ENCODE measurements around the gene C3. TPM values are rescaled to one million over a fixed set of nuclear protein-coding genes. Genes with fewer than 3 reads are reported as not detected.

The C3 gene
- total and polyA plus RNA-seq, 10 donors = 5.8 to 182 (median 27.5) TPM

DNA sequence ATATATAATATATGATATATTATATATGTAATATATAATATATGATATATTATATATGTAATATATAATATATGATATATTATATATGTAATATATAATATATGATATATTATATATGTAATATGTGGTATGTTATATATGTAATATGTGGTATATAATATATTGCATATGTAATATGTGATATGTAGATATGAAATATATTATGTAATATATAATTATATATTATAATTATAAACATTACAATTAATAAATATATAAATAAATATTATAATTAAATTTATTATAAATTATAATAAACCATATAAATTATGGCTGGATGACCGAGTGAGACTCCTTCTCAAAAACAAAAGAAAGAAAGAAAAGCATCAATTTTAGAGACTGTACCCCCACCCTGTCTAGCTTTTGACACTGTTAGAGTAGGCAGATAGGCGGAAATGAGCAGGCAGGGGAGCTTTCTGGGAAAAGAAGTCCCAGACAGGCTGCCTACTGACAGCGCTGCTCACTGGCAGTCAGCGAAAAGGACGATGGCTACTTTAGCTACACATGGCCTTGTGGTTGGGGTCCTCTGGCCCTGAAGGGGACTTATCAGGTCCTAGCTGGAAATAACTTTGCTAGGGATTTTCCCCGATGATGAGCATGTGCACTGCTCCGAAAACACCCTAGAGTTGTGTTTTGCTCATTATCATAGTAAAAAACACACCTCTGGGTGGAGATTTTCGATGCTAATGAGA is 19.7 kb downstream of the C3 start:
- no peak for DNase-seq
- WGBS, 5 donors = 84 to 94% (median 89%) methylated on average over 8 of the region's 8 CpGs
- H3K4me1 ChIP-seq = no peaks in the 10 kb centered on the region
- TF ChIP-seq POLR2A (IDR thresholded peaks at IDR 0.05) (no peak), POLR2AphosphoS5 (IDR thresholded peaks at IDR 0.05) (no peak)
- TF ChIP-seq, protein P1, sequence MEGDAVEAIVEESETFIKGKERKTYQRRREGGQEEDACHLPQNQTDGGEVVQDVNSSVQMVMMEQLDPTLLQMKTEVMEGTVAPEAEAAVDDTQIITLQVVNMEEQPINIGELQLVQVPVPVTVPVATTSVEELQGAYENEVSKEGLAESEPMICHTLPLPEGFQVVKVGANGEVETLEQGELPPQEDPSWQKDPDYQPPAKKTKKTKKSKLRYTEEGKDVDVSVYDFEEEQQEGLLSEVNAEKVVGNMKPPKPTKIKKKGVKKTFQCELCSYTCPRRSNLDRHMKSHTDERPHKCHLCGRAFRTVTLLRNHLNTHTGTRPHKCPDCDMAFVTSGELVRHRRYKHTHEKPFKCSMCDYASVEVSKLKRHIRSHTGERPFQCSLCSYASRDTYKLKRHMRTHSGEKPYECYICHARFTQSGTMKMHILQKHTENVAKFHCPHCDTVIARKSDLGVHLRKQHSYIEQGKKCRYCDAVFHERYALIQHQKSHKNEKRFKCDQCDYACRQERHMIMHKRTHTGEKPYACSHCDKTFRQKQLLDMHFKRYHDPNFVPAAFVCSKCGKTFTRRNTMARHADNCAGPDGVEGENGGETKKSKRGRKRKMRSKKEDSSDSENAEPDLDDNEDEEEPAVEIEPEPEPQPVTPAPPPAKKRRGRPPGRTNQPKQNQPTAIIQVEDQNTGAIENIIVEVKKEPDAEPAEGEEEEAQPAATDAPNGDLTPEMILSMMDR (IDR thresholded peaks at IDR 0.05 in 8 of 11, conservative IDR thresholded peaks at IDR 0.05 in 3 of 11) = no peak
- intact Hi-C loops (cut with DNase I; ENCODE audit: low total_unique reads) = no loop called here
- peaks cover 0 to 3% (median 0%) of the 10 kb centered on the region in 7 donors for H3K27me3 ChIP-seq (replicated peaks in 1 of 7)
- no peaks in the 10 kb centered on the region for H3K9me3 ChIP-seq
- no peaks in the 10 kb centered on the region for H3K36me3 ChIP-seq
- H3K4me3 ChIP-seq = no peak overlapping the region
- no peak overlapping the region for H3K27ac ChIP-seq

DNA sequence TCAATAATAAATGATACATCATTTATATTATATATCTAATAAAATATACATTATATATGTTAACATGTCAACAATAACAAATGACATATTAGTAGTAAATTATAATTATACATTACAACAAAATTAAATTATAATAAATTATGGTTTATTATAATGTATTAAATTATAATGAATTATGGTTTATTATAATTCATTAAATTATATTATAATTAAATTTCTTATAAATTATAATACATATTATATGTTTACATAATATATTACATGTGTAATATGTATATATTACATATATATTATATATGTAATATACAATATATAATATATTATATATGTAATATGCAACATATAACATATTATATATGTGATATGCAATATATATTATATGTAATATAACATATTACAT is 20.5 kb downstream of the C3 start:
- Histone ChIP-seq H3K36me3 (no peaks in the 10 kb centered on the region), H3K27me3 (replicated peaks in 1 of 7) (peaks cover 0 to 3% (median 0%) of the 10 kb centered on the region in 7 donors), H3K4me1 (no peaks in the 10 kb centered on the region), H3K9me3 (no peaks in the 10 kb centered on the region), H3K4me3 (no peak overlapping the region), H3K27ac (no peak overlapping the region)
- intact Hi-C loops (cut with DNase I; ENCODE audit: low total_unique reads) = no loop called here
- no peak for TF ChIP-seq POLR2A (IDR thresholded peaks at IDR 0.05)
- no peak for TF ChIP-seq POLR2AphosphoS5 (IDR thresholded peaks at IDR 0.05)
- TF ChIP-seq, protein P1 (IDR thresholded peaks at IDR 0.05 in 8 of 11, conservative IDR thresholded peaks at IDR 0.05 in 3 of 11) = no peak
- no peak for DNase-seq

DNA sequence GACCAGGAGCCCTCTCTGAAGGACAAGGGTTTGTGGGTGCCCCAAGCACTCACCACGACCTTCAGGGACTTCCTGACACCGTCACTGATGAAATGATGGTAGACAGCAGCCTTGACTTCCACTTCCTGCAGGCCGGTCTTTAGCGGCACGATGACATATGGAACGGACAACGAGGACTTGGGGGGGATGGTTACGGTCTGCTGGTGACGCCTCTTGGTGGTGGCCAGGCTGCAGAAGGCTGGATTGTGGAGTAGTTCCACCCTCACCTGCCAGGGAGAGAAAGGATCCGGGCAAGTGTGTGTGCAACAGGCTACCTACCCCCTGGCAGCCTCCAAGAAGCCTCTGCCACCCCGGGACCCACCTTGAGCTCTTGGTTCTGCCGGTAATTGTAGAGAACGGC is 23.2 kb downstream of the C3 start:
- intact Hi-C loops (cut with DNase I; ENCODE audit: low total_unique reads) = no loop called here
- Histone ChIP-seq H3K4me3 (no peak overlapping the region), H3K27me3 (replicated peaks in 1 of 7) (peaks cover 0 to 9% (median 0%) of the 10 kb centered on the region in 7 donors), H3K4me1 (no peaks in the 10 kb centered on the region), H3K36me3 (no peaks in the 10 kb centered on the region), H3K27ac (no peak overlapping the region), H3K9me3 (no peaks in the 10 kb centered on the region)
- 35 to 61% (median 40%) methylated on average over 10 to 13 of the region's 13 CpGs for WGBS, 5 donors
- DNase-seq = peak; percentile 46
- TF ChIP-seq, protein P1 (IDR thresholded peaks at IDR 0.05 in 8 of 11, conservative IDR thresholded peaks at IDR 0.05 in 3 of 11) = no peak
- TF ChIP-seq POLR2AphosphoS5 (IDR thresholded peaks at IDR 0.05) (no peak), POLR2A (IDR thresholded peaks at IDR 0.05) (no peak)

DNA sequence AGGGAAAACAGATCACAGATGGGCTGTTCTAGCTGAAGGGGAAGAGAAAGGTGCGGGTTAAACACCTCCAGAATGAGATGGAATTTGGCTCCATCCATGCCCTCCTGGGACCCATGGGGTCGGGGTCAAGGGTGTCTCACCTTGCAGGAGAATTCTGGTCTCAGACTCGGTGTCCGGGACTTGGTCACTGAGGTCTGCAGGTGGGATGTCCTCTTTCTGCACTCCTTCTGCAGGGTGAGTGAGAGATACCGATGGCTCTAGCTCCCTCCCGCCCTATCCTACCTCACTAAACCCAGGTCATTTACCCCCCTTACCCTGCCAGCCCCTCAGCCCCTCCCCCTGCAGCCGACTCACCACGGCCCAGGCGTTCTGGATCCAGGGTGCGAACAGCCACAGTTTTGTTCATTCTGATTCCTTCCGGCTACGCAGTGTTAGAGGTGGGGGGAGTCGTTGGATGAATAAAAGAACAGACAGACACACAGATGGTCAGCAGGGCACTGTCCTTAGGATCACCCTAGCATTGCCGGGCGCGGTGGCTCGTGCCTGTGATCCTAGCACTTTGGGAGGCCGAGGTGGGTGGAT is 24.1 kb downstream of the C3 start:
- Histone ChIP-seq H3K27ac (no peak overlapping the region), H3K36me3 (no peaks in the 10 kb centered on the region), H3K4me3 (no peak overlapping the region), H3K27me3 (replicated peaks in 1 of 7) (peaks cover 0 to 13% (median 0%) of the 10 kb centered on the region in 7 donors), H3K9me3 (no peaks in the 10 kb centered on the region), H3K4me1 (no peaks in the 10 kb centered on the region)
- WGBS, 5 donors = 74 to 83% (median 78%) methylated on average over 13 to 18 of the region's 18 CpGs
- intact Hi-C loops (cut with DNase I; ENCODE audit: low total_unique reads) = no loop called here
- DNase-seq = peak; percentile 30
- TF ChIP-seq POLR2AphosphoS5 (IDR thresholded peaks at IDR 0.05) (no peak), POLR2A (IDR thresholded peaks at IDR 0.05) (no peak)
- TF ChIP-seq, protein P1 (IDR thresholded peaks at IDR 0.05 in 8 of 11, conservative IDR thresholded peaks at IDR 0.05 in 3 of 11) = no peak

Measured in spleen (tissue), 11 donors.